Activated CD8-positive, alpha-beta memory T cell treated with anti-CD3 and anti-CD28 coated beads for 4 hours (primary cell): ENCODE measurements around the gene SLC25A29.
"Not testable (repeated sequence)": the region's sequence is repeated elsewhere in the genome, so short reads cannot be mapped to it uniquely, and the experiment has no call there.

Experiments
- DNase-seq, 2 donors: peaks; one replicate each; pipeline ENCODE4 v3.0.0-alpha.2; 2020; ENCODE audit warnings: low read depth in 2 of 2

Gene SLC25A29, protein sequence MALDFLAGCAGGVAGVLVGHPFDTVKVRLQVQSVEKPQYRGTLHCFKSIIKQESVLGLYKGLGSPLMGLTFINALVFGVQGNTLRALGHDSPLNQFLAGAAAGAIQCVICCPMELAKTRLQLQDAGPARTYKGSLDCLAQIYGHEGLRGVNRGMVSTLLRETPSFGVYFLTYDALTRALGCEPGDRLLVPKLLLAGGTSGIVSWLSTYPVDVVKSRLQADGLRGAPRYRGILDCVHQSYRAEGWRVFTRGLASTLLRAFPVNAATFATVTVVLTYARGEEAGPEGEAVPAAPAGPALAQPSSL

GRCh38 chr14:100306101-100306997 lies at the start of gene SLC25A29:
Gene SLC25A29 (minus strand): TSS chr14:100306444. CDS start chr14:100306232, 212 bp downstream.
- peak; percentile 44 to 57 for DNase-seq

DNA sequence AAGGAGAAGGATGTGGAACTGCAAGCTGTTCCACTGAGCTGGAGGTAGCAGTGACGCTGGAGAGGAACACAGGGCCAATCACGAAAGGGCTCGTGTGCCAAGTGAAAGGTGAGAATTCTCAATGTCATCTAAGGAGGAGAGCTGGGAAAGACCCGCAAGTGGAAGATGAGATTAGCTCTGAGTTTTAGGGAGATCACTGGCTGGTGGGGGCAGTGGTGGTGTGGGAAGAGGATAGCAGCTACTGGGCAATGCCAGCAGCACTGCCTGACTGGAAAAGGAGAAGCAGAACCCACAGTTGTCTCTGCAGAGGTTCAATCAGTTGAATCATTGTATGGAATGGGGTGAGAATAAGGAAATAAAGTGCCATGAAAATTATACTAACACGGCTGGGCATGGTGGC lies 44.7 kb upstream of the SLC25A29 start:
- no peak for DNase-seq

GRCh38 chr14:100350276-100350926 lies 44.2 kb upstream of the SLC25A29 start:
- DNase-seq: no peak

DNA sequence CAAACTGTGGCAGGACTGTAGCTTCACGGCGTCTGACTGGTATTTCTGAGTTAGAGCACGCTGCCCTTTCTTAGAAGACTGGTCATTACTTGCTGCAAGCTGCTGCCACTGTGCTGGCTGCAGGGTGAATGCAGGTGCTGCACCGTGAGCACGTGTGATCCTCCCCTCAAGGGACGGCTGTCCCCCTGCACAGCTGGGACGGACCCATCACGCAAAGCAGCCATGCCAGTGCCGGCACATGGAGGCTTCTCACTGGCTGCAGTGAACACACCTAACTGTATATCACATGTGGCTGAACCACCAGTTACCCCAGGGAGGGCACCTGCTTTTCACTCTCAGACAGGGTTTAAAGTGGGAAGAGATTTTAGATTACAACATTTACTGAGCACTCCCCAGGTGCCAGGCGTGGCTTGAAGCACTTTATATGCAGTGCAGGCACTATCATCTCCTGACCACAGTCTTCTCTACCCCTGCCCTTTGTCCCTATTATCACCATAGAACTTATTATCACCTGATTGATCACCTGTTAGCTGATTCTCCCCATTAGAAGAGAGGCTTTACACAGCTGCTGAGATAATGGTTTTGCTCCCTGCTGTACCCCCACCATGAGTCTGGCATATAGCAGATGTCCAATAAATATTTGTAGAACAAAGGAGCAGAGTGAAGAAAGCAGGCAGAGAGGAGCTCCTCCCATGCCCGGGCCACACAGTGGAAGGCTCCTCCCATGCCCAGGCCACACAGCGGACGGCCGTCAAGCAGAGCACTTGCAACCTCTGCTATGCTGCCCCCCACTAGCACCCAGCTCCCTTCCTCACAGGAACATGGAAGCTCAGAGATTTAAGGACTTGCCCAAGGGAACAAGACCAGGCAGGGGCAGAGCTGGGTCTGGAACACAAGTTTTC lies 42.8 kb upstream of the SLC25A29 start:
- DNase-seq: no peak

DNA sequence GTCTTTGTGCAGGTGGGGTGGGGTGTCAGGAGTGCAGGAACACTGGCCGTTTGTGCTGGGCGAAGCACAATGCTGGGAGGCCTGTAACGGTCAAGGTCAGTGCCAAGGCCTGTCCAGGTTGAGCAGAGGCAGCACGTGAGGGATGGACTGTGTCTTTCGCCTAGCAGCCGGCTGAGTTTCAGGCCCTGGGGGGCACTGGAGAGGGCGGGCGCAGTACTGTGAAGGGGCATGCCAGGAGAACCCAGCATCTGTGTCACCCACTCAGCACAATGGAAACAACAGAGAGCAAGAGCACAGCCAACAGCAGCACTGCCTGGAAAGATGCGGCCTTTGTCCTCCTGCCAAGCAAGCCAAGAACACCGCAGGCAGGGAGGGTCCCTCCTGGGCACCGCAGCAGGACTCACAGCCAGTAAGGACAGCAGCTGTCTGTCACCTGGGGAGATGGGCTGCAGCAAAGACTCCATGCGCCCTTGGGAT lies 42.0 kb upstream of the SLC25A29 start:
- DNase-seq: no peak

DNA sequence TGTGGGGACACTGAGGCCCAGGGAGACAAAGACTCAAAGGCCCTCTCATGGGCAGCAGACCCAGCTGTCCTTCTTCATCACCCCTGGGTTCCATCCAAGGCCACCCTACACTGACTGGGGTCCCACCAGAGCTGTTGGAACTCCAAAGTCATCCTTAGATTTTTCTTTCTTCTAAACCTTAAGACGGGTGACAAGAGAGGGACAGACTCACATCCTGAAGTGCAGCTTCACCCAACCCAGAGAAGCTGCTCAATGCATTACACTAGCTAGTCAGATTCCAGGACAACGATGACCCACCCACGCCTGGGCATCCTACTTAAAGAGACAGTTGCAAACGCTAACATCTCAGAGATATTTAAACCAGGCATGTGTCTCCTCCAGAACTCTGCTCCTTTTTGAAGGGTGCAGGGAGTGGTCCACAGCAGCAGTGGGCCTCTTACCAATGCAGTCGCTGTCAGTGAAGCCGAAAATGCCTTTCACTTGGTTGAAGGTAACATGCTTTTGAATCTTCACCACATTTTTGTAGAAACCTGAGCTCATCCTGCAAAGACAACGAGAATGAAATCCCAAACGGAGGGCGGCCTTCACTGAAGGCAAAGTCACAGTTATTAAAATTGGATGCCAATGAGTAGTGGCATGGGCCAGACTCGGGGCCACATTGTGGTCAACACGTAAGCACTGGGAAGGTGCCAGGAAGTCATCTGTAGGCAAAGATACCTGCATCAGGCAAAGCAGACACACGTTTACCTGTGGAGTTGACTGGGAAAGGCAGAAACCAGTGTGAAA lies 40.3 kb upstream of the SLC25A29 start:
- DNase-seq: no peak

DNA sequence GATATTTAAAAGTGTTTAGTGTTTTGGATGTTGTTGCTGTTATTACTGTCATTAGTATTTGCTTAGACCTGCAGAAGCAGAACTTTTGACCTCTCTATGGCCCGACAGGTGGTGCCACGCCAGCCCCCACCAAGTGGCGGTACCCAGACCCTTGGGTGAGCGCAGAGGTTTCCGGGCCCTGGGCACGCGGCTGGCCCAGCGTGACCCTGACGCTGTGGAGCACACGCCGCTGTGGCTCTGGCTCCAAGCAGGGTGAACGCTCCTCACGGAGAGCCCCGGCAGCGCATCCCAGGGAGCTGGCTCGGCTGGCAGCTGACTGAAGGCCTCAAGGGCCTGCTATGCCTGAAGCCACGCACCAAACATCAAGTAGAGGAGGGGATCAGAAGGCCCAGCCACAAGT lies 39.5 kb upstream of the SLC25A29 start:
- no peak for DNase-seq

DNA sequence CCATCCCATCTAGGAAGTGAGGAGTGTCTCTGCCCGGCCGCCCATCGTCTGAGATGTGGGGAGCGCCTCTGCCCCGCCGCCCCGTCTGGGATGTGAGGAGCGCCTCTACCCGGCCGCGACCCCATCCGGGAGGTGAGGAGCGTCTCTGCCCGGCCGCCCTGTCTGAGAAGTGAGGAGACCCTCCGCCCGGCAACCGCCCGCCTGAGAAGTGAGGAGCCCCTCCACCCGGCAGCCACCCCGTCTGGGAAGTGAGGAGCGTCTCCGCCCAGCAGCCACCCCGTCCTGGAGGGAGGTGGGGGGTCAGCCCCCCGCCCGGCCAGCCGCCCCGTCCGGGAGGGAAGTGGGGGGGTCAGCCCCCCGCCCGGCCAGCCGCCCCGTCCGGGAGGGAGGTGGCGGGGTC lies 38.4 kb upstream of the SLC25A29 start:
- not testable (repeated sequence) for DNase-seq

DNA sequence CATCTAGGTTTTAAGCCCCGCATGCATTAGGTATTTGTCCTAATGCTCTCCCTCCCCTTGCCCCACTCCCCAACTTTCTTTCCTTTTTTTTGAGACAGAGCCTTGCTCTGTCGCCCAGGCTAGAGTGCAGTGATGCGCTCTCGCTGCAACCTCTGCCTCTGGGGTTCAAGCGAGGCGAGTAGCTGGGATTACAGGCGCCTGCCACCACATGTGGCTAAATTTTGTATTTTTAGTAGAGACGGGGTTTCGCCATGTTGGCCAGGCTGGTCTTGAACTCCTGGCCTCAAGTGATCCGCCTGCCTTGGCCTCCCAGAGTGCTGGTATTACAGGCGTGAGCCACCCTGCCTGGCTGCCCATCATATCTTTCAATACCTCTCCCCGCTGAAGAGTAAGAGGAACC lies 36.6 kb upstream of the SLC25A29 start:
- not testable (repeated sequence) for DNase-seq

GRCh38 chr14:100342195-100342594 lies 36.0 kb upstream of the SLC25A29 start:
- DNase-seq: no peak

DNA sequence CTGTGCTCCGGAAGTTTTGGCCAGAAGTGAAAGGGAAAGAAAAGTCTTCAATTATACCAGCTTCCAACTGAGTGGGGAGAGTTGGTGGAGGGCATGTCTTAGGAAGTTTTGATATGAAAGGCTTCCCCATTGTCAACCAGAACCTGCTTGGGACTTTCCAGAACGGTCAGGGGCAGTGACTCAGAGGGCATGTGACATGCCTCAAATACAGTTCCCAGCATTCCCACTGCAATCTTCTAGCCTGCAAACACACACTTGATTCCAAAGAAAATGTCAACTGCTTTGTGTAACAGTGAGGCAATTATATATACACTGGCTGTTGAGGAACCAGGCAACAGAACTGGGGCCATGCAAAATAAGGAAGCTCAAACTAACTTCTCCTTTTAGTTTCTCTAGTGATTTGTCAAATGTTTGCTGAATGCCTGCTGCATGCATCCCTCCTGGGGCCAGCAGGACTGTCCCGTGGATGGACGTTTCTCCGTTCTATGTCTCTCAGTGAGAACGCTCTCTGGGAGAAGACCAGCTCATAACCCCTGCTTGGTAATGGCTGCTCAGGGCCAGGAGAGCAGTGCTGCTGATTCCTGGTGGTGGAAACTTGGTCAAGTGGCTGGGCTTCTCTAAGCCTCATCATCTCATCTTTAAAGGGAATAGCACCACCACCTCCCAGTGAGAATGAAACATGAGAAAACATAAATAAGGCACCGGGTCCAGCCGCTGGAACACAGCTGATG lies 35.2 kb upstream of the SLC25A29 start:
- no peak for DNase-seq

GRCh38 chr14:100340423-100340813 lies 34.2 kb upstream of the SLC25A29 start:
- DNase-seq: no peak

DNA sequence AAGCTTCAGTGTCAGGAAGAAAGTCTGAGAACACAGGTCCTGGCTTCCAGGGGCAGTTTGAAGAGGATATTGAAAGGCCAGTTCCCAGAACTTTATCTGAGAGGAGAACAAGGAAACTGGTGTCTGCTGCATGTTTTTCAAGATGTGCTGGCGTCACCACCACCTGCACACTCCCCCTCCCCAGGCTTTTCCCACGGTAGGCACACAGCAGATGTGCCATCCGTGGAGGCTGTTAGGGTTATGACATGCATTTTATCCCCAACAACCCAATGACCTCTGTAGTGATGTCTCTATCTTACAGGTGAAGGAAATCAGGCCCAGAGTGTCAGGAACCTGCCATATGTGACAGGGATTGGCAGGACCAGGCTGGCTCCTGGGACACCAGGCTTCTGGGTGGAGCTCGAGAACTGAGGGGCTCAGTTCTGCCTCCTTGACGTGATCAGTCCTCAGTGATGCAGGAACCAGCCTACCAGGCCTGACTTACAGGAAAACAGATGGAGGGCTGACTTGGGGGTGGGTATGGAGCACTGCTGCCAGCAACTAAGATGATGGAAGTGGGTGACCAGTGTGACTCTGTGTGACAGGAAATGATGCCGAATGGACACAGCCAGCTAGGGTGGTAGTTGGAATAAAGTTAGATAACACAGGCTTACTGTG lies 33.6 kb upstream of the SLC25A29 start:
- DNase-seq: no peak

DNA sequence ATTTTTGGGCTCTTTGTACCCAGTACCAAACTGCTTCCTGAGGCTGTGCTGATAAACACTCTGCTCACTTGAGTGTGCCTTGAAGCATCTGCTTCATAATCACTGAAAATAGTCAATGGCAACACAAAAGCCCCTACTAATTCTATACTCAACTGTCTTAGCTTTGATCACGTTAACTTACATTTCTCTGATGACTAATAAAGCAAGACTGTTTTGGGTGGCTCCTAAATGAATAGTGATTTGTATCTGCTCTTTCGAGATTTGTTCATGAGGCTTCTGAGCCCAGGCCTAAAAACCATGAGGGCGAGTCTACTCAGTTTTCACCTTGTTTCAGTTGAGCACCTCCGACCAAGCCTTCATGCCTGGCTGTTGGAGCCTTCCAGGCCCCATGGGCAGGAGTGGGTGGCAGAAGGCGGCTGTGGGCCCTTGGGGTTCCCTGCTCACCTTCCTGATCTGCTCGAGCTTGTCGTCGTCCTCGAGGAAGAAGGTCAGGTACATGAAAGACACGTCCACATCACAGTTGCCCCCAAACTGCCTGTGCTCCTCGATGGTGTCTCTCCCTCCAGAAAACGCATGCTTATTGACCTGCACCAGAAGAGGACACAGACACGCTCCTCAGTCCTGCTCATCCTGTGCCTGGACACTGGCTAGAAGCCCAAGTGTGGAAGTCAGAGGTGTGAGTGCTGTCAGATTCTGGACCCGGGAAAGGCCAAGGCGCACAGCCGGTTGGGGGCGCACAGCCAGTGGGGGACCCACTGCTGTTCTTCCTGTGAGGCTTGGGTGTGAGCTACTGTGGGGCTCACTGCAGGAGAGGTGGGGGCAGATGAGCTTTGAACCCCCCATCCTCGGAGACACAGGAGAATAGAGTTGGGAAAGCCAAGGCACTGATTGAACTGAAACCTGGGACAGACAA lies 30.6 kb upstream of the SLC25A29 start:
- no peak for DNase-seq

DNA sequence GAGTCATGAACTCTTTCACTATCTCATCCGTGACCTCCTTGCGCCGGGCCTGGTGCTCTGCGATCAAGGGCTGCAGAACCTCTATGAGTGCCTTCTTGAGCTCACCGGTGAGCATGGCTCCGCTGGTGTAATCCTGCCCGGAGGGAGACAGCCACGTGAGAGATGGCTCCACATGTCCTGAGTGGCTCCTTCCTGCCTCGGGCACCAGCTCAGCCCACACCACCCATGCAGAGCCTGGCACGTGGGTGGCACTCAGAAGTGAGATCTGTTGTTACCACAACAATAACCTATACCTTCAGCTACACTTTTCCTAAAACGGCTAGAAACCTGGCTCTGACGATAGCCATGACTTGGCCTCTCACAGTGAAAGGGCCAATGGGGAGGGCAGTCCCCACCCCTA lies 28.7 kb upstream of the SLC25A29 start:
- no peak for DNase-seq

DNA sequence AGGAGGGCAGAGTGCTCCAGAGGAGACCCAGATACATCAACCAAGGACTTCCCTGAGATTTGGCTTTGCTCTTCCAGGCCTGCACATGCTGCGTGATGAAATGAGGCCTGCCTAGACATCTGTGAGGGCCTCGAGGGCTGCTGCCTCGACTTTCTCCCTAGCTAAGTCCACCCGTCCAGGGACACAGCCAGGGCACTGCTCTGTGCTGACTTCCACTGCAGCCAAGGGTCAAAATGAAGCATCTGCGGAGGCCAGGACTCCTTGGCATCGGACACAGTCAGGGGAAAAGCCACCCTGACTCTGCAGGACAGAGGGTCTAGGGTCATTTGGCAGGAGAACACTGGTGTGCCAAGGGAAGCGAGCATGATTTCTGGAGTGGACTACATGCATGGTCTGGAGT lies 27.6 kb upstream of the SLC25A29 start:
- DNase-seq: no peak

DNA sequence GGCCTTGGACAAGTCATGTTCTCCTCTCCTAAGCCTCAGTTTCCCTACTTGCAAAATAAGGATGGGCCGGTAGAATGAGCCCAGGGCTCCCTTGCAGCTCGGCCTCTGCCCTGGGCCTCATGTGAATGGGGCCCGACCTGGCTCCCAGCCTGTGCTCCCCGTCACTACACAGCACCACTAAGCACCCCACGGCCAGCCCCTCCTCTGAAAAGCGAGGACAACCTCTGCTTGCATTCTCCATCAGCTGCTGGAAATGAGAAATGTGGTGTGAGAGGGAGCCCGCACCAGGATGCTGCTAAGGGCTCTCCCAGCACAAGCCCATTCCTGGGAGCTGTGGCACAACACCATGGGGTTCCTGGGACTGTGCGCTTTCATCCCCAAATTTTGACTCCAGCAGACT lies 27.1 kb upstream of the SLC25A29 start:
- DNase-seq: no peak

DNA sequence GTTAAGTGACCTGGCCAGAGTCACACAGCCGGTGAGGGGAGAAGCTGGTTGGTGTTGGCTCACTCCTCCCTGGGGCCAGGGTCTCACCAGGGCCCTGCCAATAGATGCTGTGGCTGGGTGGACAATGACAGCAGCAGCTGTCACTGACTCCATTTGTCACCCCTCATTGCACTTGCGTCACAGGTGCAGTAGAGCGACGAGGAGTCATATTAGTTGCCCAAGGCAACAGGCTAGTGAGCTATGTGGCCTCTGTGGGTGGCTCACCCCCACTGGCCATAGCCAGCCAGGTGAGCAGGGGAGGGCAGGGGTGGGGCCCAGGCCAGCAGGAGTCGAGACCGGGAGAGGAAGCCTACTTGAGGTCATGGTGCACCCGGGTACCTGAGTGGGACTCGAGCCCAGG lies 26.6 kb upstream of the SLC25A29 start:
- DNase-seq: no peak
